ENCODE measurements around the gene ZNF181. TPM values are rescaled to one million over a fixed set of nuclear protein-coding genes. Genes with fewer than 3 reads are reported as not detected.

The ZNF181 gene
- total and polyA plus RNA-seq, 2 experiments from 2014 or later: 11.5 to 14.5 TPM

DNA sequence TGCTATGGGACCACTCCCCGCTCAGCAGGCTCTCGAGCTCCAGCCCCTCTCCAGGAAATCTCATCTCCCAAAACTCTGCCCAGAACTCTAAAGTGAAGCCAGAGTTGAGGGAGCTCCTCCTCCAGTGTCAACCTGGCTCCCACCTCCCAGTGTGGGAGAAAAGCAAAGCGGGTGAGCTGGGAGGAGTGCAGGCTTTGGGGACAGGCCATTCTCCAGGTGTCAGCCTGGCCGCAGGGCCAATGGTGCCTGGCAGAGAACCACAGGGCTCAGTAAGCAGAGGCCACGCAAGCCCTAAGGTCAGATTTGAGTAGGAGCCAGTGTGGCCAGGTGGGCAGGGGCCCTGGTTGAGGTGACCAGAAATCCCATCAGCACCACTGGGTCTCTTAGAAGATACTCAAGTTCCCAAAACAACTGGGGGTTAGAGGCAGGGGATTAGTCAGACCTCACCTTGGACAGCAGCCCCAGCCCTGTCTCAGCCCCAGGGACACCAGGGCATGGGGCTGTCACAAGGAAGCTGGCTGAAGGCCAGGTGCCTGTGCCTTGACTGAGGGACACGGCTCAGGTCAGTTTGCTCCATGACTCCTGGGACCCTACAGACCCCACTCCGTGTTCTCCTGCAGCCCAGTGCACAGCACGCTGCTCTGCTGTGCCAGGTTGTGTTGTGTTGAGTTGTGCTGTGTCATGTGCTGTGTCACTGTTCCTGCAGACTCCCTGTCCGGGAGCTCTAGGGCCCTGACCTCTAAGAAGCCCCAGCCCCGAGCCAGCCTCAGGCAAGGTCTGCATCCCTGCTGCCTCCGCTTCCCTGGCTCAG is 2.8 kb upstream of the ZNF181 start:
- WGBS (ENCODE audit: low lambda C conversion rate, missing lambda C conversion rate): 91% methylated on average over 11 of the region's 11 CpGs
- TF ChIP-seq EZH2phosphoT487 (IDR thresholded peaks at IDR 0.05; ENCODE audit: low read depth, severe bottlenecking, unreplicated experiment): no peak
- TF ChIP-seq, protein P1, sequence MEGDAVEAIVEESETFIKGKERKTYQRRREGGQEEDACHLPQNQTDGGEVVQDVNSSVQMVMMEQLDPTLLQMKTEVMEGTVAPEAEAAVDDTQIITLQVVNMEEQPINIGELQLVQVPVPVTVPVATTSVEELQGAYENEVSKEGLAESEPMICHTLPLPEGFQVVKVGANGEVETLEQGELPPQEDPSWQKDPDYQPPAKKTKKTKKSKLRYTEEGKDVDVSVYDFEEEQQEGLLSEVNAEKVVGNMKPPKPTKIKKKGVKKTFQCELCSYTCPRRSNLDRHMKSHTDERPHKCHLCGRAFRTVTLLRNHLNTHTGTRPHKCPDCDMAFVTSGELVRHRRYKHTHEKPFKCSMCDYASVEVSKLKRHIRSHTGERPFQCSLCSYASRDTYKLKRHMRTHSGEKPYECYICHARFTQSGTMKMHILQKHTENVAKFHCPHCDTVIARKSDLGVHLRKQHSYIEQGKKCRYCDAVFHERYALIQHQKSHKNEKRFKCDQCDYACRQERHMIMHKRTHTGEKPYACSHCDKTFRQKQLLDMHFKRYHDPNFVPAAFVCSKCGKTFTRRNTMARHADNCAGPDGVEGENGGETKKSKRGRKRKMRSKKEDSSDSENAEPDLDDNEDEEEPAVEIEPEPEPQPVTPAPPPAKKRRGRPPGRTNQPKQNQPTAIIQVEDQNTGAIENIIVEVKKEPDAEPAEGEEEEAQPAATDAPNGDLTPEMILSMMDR (IDR thresholded peaks at IDR 0.05; ENCODE audit: poor library complexity): no peak
- TF ChIP-seq EZH2 (IDR thresholded peaks at IDR 0.05; ENCODE audit: borderline replicate concordance): no peak
- Histone ChIP-seq H3K27me3 (no peaks in the 10 kb centered on the region), H3K27ac (no peak overlapping the region), H3K9me2 (replicated peaks; ENCODE audit: insufficient read depth) (no peaks in the 10 kb centered on the region), H2AFZ (no peak overlapping the region), H3K36me3 (replicated peaks; ENCODE audit: insufficient read depth, low read depth) (no peaks in the 10 kb centered on the region), H3K4me2 (no peak overlapping the region), H3K79me2 (peaks cover 15% of the 10 kb centered on the region), H3K4me1 (ENCODE audit: insufficient read depth) (peaks cover 12% of the 10 kb centered on the region), H4K20me1 (ENCODE audit: insufficient read depth, poor library complexity, severe bottlenecking) (no peaks in the 10 kb centered on the region), H3K9me3 (ENCODE audit: low read depth) (no peaks in the 10 kb centered on the region), H3K4me3 (no peak overlapping the region)
- DNase-seq (ENCODE audit: low spot score): no peak

DNA sequence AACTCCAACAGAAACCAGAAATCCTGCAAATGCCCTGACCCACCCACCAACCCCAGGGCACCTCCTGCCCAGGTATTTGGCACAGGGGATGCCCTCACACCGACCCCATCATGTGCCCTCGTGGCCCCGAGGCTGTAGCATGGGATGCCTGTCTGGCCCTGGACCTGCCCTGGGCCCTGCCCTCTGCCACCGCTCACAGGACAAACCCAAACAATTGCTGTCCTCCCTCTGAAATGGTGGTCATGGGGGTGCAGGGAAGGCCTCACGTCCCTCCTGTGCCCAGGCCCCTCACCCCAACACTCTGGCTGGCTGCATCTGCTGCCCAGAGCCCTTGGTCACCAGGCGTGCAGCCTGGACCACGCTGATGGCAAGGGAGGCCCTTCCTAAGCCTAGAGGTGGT is 2.1 kb upstream of the ZNF181 start:
- peaks cover 17% of the 10 kb centered on the region for H3K79me2 ChIP-seq
- H2AFZ ChIP-seq: no peak overlapping the region
- peaks cover 12% of the 10 kb centered on the region for H3K4me1 ChIP-seq (ENCODE audit: insufficient read depth)
- no peak overlapping the region for H3K27ac ChIP-seq
- peaks cover 2% of the 10 kb centered on the region for H3K9me3 ChIP-seq (ENCODE audit: low read depth)
- TF ChIP-seq EZH2 (IDR thresholded peaks at IDR 0.05; ENCODE audit: borderline replicate concordance) (no peak), EZH2phosphoT487 (IDR thresholded peaks at IDR 0.05; ENCODE audit: low read depth, severe bottlenecking, unreplicated experiment) (no peak)
- TF ChIP-seq, protein P1 (IDR thresholded peaks at IDR 0.05; ENCODE audit: poor library complexity): no peak
- DNase-seq (ENCODE audit: low spot score): no peak
- 80% methylated on average over 7 of the region's 7 CpGs for WGBS (ENCODE audit: low lambda C conversion rate, missing lambda C conversion rate)
- no peaks in the 10 kb centered on the region for H3K9me2 ChIP-seq (replicated peaks; ENCODE audit: insufficient read depth)
- H3K4me2 ChIP-seq: no peak overlapping the region
- no peak overlapping the region for H3K4me3 ChIP-seq
- no peaks in the 10 kb centered on the region for H4K20me1 ChIP-seq (ENCODE audit: insufficient read depth, poor library complexity, severe bottlenecking)
- no peaks in the 10 kb centered on the region for H3K27me3 ChIP-seq
- no peaks in the 10 kb centered on the region for H3K36me3 ChIP-seq (replicated peaks; ENCODE audit: insufficient read depth, low read depth)

DNA sequence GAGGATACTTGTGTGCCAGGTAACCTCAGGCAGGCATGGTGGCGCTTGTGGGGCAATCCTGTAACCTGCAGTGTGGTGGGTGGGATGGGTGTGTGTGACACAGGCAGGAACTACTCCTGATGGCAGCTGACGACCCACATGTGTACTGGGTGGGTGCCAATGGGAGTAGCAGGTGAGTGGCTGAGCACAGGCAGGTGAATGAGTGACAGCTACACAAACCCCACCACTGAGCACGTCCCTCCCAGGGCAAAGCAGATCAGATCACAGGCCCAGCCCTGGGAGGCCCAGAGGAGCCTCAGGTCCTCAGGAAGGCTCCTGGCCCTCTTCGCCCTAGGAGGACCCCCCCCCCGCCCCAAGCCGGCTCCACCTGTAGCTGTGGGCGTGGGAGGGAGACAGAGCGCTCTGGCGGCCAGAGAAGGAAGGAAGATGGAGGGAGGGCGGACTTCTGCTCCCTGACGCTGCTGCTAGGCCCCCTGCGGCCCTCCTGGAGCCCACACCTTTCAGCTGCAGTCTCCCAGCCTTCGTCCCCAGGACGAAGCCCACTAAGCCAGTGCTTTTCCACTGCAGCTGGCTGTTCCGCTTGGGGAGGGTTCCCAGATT is 1.3 kb upstream of the ZNF181 start:
- H3K4me3 ChIP-seq: peak overlapping the region; percentile 85
- WGBS (ENCODE audit: low lambda C conversion rate, missing lambda C conversion rate): 56% methylated on average over 13 of the region's 15 CpGs
- TF ChIP-seq, protein P1 (IDR thresholded peaks at IDR 0.05; ENCODE audit: poor library complexity): no peak
- TF ChIP-seq EZH2 (IDR thresholded peaks at IDR 0.05; ENCODE audit: borderline replicate concordance) (no peak), EZH2phosphoT487 (IDR thresholded peaks at IDR 0.05; ENCODE audit: low read depth, severe bottlenecking, unreplicated experiment) (no peak)
- H2AFZ ChIP-seq: peak overlapping the region; percentile 87
- DNase-seq (ENCODE audit: low spot score): peak; percentile 42
- peak overlapping the region; percentile 84 for H3K4me2 ChIP-seq
- no peaks in the 10 kb centered on the region for H4K20me1 ChIP-seq (ENCODE audit: insufficient read depth, poor library complexity, severe bottlenecking)
- no peaks in the 10 kb centered on the region for H3K27me3 ChIP-seq
- H3K9me3 ChIP-seq (ENCODE audit: low read depth): peaks cover 8% of the 10 kb centered on the region
- peak overlapping the region; percentile 99 for H3K27ac ChIP-seq
- peaks cover 12% of the 10 kb centered on the region for H3K4me1 ChIP-seq (ENCODE audit: insufficient read depth)
- H3K9me2 ChIP-seq (replicated peaks; ENCODE audit: insufficient read depth): no peaks in the 10 kb centered on the region
- H3K79me2 ChIP-seq: peaks cover 21% of the 10 kb centered on the region
- no peaks in the 10 kb centered on the region for H3K36me3 ChIP-seq (replicated peaks; ENCODE audit: insufficient read depth, low read depth)

All from hepatocyte (in vitro differentiated cells).